Activated naive CD8-positive, alpha-beta T cell treated with anti-CD3 and anti-CD28 coated beads for 36 hours (primary cell): ENCODE results near the gene MLEC. TPM values are rescaled to one million over a fixed set of nuclear protein-coding genes. Genes with fewer than 3 reads are reported as not detected.
"Not testable (repeated sequence)": the region's sequence is repeated elsewhere in the genome, so short reads cannot be mapped to it uniquely, and the experiment has no call there.

ENCODE experiments used
- DNase-seq: peaks from one replicate; pipeline ENCODE4 v3.0.0; 2021
- H3K27ac Mint-ChIP-seq: one replicate; pipeline ENCODE4 v1.8.0; 2022; ENCODE audit warnings: mild to moderate bottlenecking, moderate library complexity, mixed read lengths
- H3K27me3 Mint-ChIP-seq: one replicate; pipeline ENCODE4 v1.8.0; 2022; ENCODE audit warnings: mild to moderate bottlenecking, mixed read lengths
- H3K36me3 Mint-ChIP-seq: one replicate; pipeline ENCODE4 v1.8.0; 2021; ENCODE audit warnings: mild to moderate bottlenecking, mixed read lengths
- H3K4me1 Mint-ChIP-seq: one replicate; pipeline ENCODE4 v1.8.0; 2021; ENCODE audit warnings: mixed read lengths
- H3K4me3 Mint-ChIP-seq: one replicate; pipeline ENCODE4 v1.8.0; 2022; ENCODE audit warnings: mild to moderate bottlenecking, moderate library complexity, mixed read lengths
- H3K9me3 Mint-ChIP-seq: one replicate; pipeline ENCODE4 v1.8.0; 2022; ENCODE audit warnings: mixed read lengths
- total RNA-seq, 2 experiments: library from RNA; stranded (reverse); gene quantifications; one replicate each; pipeline ENCODE4 v1.2.3, GENCODE V29; 2021

MLEC gene
- total RNA-seq, 2 experiments from 2014 or later = 93.1 to 99.5 TPM

DNA sequence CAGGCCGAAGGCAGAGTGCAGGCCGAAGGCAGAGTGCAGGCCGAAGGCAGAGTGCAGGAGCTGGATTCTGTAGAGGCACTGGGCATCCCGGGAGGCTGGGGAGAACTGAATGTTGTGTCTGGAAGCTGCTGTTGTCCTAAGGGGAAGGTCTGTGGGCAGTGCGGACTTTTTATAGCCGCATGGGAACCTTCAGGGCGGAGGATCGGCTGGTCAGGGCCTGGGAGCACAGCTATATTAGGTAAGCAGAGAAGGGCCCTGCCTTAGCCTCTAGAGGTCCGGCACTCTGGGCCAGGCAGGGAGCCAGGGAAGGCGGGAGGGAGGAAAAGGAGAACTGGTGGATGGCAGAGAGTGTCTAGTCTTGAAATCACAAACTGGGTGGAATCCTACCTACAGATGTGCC, 32.3 kb upstream of the MLEC start:
- no peak for DNase-seq
- H3K9me3 Mint-ChIP-seq = no peaks in the 10 kb centered on the region
- H3K27me3 Mint-ChIP-seq = peaks cover 35% of the 10 kb centered on the region
- H3K4me3 Mint-ChIP-seq = no peak overlapping the region
- peaks cover under 1% of the 10 kb centered on the region for H3K4me1 Mint-ChIP-seq
- no peak overlapping the region for H3K27ac Mint-ChIP-seq
- no peaks in the 10 kb centered on the region for H3K36me3 Mint-ChIP-seq

DNA sequence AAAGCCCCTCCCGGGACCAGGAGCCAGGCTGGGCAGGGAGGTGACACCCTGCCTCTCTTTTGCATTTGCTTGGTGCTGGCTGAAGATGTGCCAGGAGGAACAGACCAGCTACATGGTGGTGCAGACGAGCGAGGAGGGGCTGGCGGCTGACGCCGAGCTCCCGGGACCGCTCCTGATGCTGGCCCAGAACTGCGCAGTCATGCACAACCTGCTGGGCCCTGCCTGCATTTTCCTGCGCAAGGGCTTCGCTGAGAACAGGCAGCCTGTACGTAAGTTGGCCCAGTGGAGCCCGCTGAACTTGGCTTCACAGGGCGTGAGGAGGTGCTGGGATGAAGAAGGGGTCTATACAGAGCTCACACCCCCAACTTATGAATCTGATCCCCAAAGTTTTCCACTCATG, 30.9 kb upstream of the MLEC start:
- Mint-ChIP-seq H3K4me1 (no peaks in the 10 kb centered on the region), H3K27me3 (peaks cover 23% of the 10 kb centered on the region), H3K36me3 (no peaks in the 10 kb centered on the region), H3K9me3 (no peaks in the 10 kb centered on the region), H3K4me3 (no peak overlapping the region), H3K27ac (no peak overlapping the region)
- DNase-seq = no peak

DNA sequence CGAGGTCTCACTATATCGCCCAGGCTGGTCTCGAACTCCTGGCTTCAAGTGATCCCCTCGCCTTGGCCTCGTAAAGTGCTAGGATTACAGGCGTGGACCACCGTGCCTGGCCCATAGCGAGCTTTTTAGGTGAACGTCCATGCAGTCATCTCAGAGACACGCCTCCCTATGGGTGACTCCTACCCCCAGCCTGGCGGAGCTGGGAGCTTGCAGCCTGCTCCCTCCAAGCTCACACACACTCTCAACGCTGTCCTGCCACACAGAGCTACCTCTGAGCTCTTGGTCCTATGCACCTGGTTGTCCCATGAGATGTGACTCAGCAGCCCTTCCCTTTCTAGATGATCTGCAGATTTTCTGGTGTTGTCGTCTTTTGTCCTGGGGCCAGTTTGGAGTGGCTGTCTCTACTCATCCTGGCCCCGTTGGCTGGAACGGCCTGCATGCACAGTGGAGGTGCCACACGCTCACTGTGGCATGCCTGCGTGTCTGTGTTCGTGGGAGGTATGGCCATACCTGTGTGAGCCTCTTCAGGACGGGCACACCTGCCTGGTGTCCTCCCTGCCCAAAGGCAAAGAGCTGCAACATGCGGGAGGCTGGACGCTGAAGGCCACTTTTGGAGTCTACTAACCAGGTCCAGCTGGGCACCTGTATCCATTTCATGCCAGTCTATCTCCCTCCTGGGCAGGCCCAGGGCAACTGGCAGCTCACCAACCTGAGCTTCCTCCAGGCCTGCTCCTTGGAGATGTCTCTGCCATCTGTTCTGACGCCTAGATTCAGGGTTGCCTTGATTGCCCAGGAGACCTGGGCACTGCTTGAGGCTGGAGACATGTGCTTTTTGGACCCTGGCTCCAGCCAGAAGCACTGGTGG, 28.4 kb upstream of the MLEC start:
- Mint-ChIP-seq H3K27ac (no peak overlapping the region), H3K9me3 (no peaks in the 10 kb centered on the region), H3K27me3 (peaks cover 4% of the 10 kb centered on the region), H3K4me1 (no peaks in the 10 kb centered on the region), H3K4me3 (no peak overlapping the region), H3K36me3 (no peaks in the 10 kb centered on the region)
- no peak for DNase-seq

DNA sequence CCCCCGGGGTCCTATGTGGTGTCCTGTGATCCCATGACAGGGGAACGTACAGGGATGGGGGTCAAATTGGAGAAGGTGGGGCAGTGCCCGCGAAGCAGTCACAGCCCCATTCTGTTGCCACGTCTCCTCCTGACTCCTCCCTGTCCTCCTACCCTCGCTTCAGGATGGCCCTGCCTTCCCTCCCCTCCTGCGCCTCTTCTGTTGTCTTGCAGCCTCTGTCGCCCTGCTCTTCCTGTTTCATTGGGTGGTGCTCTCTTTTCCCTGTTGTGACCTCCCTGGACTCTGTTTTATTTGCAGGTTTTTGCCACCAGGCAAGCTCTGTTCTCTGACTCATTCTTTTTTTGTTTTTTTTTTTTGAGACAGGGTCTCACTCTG, 27.8 kb upstream of the MLEC start:
- no peaks in the 10 kb centered on the region for H3K4me1 Mint-ChIP-seq
- H3K4me3 Mint-ChIP-seq = no peak overlapping the region
- no peak for DNase-seq
- no peaks in the 10 kb centered on the region for H3K9me3 Mint-ChIP-seq
- no peak overlapping the region for H3K27ac Mint-ChIP-seq
- no peaks in the 10 kb centered on the region for H3K27me3 Mint-ChIP-seq
- H3K36me3 Mint-ChIP-seq = no peaks in the 10 kb centered on the region

DNA sequence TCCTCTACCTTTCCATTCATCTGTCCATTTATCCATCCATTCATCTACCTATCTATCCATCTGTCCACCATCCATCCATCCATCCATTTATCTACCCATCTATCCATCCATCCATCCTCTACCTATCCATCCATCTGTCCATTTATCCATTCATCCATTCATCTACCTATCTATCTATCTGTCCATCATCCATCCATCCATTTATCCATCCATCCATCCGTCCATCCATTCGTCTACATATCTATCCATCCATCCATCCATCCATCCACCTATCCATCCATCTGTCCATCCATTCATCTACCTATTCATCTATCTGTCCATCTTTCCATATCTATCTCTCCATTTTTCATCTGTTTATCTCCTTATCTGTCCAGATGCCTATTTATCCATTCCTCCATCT, 25.5 kb upstream of the MLEC start:
- no peaks in the 10 kb centered on the region for H3K4me1 Mint-ChIP-seq
- no peaks in the 10 kb centered on the region for H3K27me3 Mint-ChIP-seq
- no peak overlapping the region for H3K27ac Mint-ChIP-seq
- DNase-seq = no peak
- H3K4me3 Mint-ChIP-seq = no peak overlapping the region
- no peaks in the 10 kb centered on the region for H3K9me3 Mint-ChIP-seq
- no peaks in the 10 kb centered on the region for H3K36me3 Mint-ChIP-seq

DNA sequence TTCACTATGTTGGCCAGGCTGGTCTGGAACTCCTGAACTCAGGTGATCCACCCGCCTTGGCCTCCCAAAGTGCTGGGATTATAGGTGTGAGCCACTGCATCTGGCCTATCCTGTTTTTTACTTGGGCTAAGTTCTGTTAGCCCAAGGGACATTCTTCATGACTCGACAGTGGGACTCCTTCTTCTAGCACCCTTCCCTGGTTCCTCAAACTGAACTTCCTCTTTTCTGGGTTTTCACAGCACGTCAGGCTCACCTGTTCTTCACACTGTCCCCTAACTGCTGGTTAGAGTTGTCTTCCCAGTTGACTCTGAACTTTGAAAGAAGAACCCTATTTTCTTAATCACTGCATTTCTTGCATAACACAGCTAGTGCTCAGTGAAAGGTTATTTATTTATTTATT, 24.1 kb upstream of the MLEC start:
- Mint-ChIP-seq H3K4me3 (no peak overlapping the region), H3K27me3 (no peaks in the 10 kb centered on the region), H3K27ac (no peak overlapping the region), H3K36me3 (no peaks in the 10 kb centered on the region), H3K4me1 (no peaks in the 10 kb centered on the region), H3K9me3 (no peaks in the 10 kb centered on the region)
- DNase-seq = no peak

DNA sequence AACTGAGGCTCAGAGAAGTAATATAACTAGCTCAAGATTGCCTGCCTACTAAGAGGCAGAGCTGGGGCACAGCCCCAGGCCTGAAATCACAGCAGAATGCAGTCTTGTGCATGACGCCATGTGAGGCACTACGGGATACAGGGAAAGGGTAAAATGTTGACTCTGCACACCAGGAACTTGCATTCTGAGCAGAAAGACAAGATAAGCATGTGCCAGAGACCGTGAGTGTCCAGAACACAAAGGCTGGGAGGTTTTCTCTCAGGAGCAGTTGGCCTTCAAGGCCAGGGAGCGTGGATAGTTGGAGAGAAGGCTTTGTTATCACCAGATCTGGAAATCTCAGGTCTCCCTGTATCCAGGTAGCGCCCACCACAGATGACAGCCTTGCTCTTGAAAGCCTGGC, 23.2 kb upstream of the MLEC start:
- no peak overlapping the region for H3K27ac Mint-ChIP-seq
- H3K36me3 Mint-ChIP-seq = no peaks in the 10 kb centered on the region
- no peaks in the 10 kb centered on the region for H3K27me3 Mint-ChIP-seq
- no peak for DNase-seq
- no peaks in the 10 kb centered on the region for H3K9me3 Mint-ChIP-seq
- H3K4me3 Mint-ChIP-seq = no peak overlapping the region
- H3K4me1 Mint-ChIP-seq = no peaks in the 10 kb centered on the region

DNA sequence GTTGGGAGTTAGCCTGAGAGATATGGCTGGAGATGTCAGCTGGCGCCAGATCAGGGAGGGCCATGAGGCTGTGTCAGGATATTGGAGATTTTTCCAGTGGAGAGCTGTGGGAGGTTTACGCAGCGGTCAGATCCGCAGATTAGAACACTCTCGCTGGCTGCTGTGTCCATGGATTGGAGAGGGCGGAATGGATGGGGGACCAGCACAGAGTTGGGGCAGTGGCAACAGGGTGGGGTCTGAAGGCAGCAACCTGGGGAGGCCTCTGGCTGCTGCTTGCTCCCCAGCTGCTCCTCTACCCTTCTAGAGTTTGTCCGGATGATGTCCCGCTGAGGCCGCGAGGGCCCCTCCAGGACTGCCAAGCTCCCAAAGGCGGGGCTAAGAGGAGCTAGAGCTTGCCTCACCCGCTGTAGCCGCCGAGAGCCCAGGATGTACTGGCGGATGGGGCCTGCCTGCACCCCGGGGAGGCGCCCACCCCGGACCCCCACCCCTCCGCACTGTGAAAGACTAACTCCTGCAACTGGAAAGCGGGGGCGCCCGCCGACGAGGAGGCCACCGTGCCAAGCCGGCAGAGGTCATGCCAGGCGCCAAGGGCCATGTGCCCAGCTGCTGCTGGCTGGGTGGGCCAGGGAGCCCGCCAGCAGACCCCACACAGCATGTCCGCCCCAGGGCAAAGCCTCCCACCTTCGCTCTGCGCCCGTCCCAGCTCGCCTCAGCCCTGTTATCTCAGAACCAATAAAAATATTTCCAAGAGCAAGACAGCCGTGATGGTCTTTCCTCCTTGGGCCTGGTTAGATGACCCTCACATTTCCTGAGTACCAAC, 20.2 kb upstream of the MLEC start:
- Mint-ChIP-seq H3K9me3 (no peaks in the 10 kb centered on the region), H3K4me1 (no peaks in the 10 kb centered on the region), H3K27ac (no peak overlapping the region), H3K36me3 (no peaks in the 10 kb centered on the region), H3K27me3 (no peaks in the 10 kb centered on the region), H3K4me3 (no peak overlapping the region)
- no peak for DNase-seq

DNA sequence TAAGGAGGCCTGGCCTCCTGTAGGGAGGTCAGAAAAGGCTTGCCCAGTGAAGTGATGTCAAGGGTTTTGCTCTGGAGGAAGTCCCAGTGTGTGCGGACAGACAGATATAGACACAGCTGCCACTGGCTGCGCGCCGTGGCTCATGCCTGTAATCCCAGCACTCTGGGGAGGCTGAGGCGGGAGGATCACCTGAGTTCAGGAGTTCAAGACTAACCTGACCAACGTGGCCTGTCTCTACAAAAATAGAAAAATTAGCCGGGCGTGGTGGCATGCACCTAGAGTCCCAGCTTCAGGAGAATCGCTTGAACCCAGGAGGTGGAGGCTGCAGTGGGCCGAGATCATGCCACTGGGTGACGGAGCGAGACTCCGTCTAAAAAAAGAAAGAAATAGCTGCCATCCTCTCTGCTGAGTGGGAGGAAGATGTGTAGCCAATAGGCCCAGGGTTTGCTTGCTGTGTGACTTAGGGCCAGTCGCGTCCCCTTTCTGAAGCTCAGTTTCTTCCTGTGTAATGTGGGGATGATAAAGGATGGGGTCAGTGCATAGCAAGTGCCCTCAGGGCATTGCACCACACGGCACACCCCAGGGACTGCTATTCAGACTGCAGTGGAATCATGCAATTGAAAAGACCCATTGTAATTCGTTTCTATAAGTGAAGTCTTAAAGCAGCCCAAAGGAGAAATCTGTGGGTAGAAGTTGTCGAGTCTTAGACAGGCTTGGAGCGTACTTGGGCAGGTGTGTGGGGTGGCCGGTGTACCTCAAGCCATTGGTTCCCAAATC, 18.7 kb upstream of the MLEC start:
- H3K9me3 Mint-ChIP-seq = no peaks in the 10 kb centered on the region
- no peak overlapping the region for H3K27ac Mint-ChIP-seq
- no peak overlapping the region for H3K4me3 Mint-ChIP-seq
- no peak for DNase-seq
- no peaks in the 10 kb centered on the region for H3K27me3 Mint-ChIP-seq
- no peaks in the 10 kb centered on the region for H3K36me3 Mint-ChIP-seq
- H3K4me1 Mint-ChIP-seq = no peaks in the 10 kb centered on the region

DNA sequence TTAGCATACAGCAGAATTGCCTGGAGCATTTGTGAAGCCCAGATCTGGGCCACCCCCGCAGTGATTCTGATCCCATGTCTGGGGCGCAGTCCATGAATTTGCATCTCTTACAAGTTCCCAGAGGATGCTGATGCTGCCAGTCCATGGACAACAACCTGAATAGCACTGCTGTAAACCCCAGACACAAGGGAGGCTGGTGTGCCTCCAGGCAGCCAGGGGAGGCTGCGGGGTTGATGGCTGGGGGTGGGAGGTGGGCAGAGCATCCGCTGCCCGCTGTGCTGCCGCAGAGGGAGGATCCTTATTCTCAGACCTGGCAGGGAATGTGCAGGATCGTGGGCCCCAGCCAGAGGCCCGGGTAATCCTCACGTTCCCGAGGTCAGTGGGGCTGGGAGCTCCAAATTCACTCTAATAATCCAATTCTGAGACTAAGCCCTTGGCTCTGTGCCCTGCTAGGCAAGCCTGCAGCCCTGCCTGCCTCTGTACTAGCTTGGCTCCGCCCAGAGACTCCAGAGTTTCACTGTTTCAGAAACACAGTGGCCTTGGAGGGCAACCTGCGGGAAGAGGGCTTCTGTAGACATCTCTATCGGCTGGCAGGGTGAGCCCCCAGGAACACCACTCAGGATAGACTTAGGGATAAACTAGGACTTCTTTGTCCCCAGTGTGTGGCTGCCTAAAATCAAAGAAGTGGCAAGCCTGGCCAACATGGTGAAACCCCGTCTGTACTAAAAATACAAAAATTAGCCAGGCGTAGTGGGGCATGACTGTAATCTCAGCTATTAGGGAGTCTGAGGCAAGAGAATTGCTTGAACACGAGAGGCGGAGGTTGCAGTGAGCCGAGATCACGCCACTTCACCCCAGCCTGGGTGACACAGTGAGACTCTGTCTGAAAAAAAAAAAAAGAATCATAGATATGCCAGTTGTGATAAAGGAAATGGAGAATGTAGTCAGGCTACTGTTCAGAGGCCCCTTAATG, 17.8 kb upstream of the MLEC start:
- H3K36me3 Mint-ChIP-seq = no peaks in the 10 kb centered on the region
- no peak for DNase-seq
- no peaks in the 10 kb centered on the region for H3K9me3 Mint-ChIP-seq
- H3K4me3 Mint-ChIP-seq = no peak overlapping the region
- H3K27me3 Mint-ChIP-seq = no peaks in the 10 kb centered on the region
- H3K27ac Mint-ChIP-seq = no peak overlapping the region
- no peaks in the 10 kb centered on the region for H3K4me1 Mint-ChIP-seq

DNA sequence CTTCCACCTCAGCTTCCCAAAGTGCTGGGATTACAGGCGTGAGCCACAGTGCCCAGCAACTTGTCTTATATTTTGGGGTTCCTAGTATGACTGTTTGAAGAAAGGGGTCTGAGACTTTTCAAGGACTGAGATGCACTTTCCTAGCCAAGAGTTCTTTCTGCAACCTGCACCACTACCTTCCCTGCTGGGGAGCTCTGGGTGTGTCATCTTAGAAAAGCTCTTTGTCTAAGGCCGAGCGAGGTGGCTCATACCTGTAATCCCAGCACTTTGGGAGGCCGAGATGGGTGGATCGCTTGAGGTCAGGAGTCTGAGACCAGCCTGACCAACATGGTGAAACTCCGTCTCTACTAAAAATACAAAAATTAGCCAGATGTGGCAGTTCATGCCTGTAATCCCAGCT, 16.7 kb upstream of the MLEC start:
- H3K27me3 Mint-ChIP-seq, H3K36me3 Mint-ChIP-seq, DNase-seq, H3K27ac Mint-ChIP-seq, H3K4me3 Mint-ChIP-seq, H3K9me3 Mint-ChIP-seq, H3K4me1 Mint-ChIP-seq: not testable (repeated sequence)

DNA sequence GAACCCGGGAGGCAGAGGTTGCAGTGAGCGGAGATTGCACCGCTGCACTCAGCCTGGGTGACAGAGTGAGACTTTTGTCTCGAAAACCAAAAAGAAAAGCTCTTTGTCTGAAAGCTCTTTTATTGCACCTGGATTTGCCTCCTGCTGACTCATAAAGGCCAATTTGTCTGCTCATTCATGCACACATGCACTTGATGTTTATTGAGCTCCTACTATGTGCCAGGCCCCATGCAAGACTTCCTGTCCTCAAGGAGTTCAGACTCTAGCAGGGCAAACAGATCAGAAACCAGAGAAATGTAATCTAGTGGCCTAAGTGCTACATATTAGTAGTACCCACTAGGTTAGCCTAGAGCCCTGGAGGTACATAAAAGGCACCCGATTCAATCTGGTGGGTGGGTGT, 16.3 kb upstream of the MLEC start:
- no peaks in the 10 kb centered on the region for H3K4me1 Mint-ChIP-seq
- H3K36me3 Mint-ChIP-seq = no peaks in the 10 kb centered on the region
- DNase-seq = no peak
- H3K4me3 Mint-ChIP-seq = no peak overlapping the region
- no peaks in the 10 kb centered on the region for H3K27me3 Mint-ChIP-seq
- H3K27ac Mint-ChIP-seq = no peak overlapping the region
- H3K9me3 Mint-ChIP-seq = no peaks in the 10 kb centered on the region

DNA sequence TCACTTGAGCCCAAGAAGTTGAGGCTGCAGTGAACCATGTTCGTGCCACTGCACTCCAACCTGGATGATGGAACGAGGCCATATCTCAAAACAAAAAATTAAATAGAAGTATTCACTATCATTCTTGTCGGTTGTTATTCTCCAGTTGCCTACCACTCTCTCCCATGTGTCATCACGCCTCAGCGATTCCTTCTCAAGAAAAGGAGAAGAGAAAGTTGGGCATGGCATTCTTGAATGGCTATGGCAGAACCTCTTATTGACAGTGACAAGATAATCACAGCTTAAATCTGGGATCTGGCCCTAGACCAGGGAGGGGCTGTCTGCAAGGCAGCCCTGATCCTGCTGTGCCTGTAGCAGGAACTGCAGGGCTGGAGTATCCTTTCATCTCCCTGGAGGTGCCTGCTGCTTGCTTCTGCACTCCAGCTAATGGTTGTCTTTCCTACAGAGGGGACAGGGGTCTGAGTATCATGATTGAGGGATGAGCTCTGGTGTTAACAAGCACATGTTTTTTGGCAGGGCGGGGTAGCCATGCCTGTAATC, 12.8 kb upstream of the MLEC start:
- Mint-ChIP-seq H3K9me3 (no peaks in the 10 kb centered on the region), H3K27ac (no peak overlapping the region), H3K27me3 (no peaks in the 10 kb centered on the region), H3K4me1 (peaks cover 13% of the 10 kb centered on the region), H3K36me3 (no peaks in the 10 kb centered on the region), H3K4me3 (no peak overlapping the region)
- DNase-seq = no peak

DNA sequence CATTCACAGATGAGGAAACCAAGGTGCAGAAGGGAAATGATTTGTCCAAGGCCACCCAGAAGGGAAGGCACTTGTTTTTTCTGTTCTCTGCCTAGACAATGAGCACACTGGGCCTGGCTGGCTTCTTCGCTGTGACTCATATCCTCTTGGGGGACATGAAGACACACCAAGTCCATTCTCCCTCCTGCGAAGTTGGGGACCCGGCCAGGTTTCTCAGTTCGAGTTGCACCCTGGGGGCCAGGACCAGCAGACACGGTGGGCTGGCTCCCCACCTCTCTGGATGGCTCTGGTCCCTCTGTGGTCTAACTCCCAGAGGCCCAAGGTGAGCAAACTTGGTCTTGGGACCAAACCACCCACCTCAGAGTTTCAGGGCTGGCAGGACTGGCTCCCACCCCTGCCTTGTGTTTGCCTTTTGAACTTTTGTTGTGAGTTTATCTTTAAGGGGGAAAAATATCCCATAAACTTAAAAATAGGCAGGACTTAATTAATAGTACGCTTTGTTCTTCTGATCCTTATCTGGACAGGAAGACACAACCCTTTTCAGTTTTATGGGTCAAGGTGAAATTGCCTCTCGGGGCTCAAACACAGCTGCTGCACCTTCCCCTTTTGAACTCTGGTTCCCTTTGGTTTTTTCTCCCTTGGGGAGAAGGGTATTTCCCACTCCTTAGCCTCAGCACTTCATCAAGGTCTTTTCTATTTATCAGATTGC, 9.0 kb upstream of the MLEC start:
- no peak overlapping the region for H3K4me3 Mint-ChIP-seq
- H3K27ac Mint-ChIP-seq = no peak overlapping the region
- H3K4me1 Mint-ChIP-seq = peaks cover 13% of the 10 kb centered on the region
- peaks cover 3% of the 10 kb centered on the region for H3K27me3 Mint-ChIP-seq
- peak; percentile 13 for DNase-seq
- no peaks in the 10 kb centered on the region for H3K9me3 Mint-ChIP-seq
- no peaks in the 10 kb centered on the region for H3K36me3 Mint-ChIP-seq
